ENCODE measurements around the gene EPB41L3.

Gene EPB41L3

GRCh38 chr18:5449858-5450509 is 93.8 kb downstream of the EPB41L3 start:
- no peak for DNase-seq

GRCh38 chr18:5447442-5447841 is 96.4 kb downstream of the EPB41L3 start:
- DNase-seq = no peak

DNA sequence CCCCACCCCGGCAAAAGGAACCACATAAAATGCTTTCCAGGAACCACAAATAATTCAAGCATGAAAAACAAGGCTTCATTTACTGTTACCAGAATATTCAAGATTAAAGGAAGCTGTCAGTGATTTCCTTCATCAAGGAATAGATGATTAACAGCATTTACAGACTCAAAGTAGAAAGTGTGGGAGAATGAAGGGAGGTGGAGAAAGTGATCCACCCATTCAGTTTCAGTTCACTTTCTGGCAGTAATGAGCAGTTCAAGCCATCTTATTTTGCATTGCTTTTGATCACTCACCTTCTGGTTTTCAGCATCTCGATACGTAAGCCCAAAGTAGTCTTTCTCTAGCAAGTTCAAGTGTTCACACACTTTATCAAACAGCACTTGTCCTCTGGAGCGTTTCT is 99.0 kb downstream of the EPB41L3 start:
- DNase-seq = no peak

DNA sequence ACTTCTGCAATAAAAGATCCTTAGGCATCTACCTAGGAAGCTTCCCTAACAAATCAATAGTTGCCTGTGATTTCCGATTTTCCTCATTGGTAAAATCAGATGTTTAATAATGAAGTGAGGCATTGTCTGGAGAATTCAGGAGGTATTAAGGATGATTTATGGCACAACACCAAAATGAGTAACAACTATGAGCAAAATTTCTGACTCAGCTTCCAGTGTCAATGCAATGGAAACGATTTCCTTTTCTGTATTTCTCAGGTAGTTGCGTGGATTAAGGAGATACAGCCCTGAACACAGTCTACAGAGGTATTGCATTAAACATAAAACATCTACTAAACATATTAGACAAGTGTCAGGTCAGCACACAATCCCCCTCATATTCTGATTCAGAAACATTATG is 99.5 kb downstream of the EPB41L3 start:
- no peak for DNase-seq

GRCh38 chr18:5439986-5440696 is 103.7 kb downstream of the EPB41L3 start:
- no peak for DNase-seq

DNA sequence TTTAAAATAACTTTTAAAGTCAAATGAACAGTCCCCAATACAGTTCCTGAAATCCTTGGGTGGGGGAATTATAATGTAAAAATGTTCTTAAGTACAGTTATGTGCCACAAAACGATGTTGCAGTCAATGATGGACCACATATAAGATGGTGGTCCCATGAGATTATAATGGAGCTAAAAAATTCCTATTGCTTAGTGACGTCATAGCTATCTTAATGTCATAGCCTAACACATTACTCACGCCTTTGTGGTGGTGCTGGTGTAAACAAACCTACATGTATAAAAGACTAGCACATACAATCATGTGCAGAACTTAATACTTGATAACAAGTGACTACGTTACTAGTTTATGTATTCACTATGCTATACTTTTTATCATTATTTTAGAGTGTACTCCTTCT is 109.4 kb downstream of the EPB41L3 start:
- DNase-seq = no peak

DNA sequence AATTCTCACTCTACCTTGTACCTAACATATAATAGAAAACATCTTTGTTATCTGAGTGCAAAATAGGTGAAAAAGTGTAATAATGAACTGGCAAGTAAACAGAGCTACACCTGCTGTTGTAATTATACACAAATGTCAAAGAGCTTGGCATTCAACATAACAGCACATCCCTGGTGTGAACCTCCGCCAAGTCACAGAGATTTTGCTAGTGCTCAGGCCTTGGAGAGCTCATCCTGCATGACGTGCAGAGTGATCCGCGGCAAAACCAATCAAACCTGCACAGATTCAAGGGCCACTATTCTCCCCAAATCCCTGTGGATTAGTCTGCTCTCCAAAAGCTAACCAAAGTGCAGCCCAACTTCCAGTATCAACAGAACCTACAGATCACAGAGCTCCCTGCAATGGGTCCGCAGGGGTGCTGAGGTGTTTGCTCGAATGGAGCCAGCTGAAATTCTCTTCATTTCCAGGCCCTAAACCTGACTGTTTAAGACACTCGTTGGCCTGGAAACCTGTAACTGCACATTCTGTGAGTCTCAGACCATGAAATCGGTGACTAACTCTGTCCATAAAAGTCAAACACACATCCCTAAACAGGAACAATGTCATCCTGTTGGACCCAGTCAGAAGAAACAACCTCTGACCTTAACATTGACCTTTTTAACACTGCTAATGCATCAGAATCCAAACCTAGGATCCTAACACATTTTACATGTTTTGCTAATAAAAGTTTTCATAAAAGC is 111.8 kb downstream of the EPB41L3 start:
- no peak for DNase-seq

DNA sequence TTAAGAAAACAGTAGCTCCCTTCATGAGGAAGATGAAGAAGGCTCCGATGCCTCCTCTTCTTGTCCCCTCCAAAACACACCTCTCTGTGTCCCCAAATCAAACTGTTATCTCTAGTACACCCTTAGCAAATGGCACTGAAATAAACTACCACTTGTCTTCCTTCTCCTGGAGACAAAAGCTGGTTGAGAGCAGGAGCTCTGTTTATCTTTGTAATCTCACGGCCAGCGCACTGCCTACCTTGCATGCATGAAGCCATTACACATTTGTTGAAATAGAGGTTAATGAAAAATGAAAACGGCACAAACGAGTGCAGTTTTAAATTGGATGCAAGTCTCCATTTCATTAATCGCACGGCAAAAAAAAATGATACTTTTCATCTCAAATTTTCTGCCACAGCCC is 113.7 kb downstream of the EPB41L3 start:
- no peak for DNase-seq

DNA sequence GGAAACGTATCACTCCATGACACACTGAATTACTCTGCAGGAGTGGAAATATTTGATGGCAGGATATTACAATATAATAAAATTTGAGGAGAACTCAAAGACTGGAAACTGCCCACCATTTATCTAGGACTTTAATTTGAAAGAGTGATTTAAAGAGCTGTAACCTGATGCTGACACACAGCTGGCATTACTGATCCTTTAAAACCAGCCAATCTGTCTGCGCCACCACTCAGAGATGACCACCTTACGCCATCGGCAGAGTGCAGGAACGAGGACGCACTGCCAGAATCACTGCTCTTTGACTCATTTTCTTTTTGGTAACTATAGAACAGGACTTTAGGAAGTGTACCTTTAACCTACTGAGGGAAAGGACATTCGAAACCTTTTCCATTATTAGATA is 114.1 kb downstream of the EPB41L3 start:
- DNase-seq = no peak

- DNase-seq = no peak
These were observed 118.1 kb downstream of the EPB41L3 start for GRCh38 chr18:5425721-5426120.

DNA sequence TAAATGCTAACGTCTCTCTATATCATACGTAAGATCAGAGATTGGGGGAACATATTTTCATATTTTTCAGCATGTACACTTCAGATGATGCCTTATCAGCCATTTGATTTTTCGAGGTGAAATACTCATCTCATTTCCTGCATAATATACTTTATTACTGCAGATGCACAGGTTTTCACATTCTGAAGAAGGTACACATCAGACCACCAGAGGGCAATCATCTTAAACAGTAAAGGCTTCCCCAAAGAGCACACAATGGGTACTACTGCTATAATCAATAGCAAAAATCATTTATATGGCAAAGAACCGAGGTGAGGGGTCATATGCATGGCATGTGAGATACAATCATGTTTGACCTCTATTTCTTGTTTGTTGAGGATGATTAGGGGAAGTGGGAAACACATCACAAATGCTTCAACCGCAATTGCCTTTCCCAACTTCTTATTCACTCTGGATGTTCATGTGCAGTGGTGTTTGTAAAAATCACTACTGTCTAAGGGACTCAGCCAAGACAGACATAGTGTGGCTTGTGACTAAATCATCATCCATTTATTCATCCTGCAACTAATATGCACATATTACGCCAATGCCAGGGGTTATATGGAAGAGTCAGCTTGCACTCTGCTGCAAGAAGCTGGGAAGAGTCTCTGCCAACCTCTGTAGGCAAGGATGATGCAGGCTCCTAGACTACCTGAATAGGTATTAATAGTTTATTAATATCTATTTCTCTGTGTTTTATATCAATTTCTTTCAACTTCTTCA is 118.7 kb downstream of the EPB41L3 start:
- peak; percentile 1 for DNase-seq

- DNase-seq = no peak
These were observed 121.2 kb downstream of the EPB41L3 start for GRCh38 chr18:5422626-5423025.

DNA sequence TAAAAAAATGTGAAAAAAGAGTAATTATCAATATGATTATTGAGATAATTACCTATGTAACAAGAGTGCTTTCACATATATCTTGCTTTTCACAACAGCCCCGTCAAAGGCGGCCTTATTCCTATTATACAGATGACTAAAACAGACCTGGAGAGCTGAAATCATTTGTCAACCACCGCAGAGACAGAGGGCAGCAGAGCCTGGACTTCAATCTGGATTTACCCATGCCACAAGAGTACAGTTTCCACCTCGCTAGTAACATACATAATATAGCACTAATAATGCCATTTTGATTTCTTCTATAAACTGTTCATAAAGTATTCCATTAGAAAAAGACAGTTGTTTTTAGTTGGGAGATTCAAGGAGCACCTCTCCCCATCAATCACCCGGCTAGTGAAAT is 121.8 kb downstream of the EPB41L3 start:
- DNase-seq = no peak

- DNase-seq = no peak
These were observed 122.9 kb downstream of the EPB41L3 start for GRCh38 chr18:5420906-5421305.

- no peak for DNase-seq
These were observed 124.2 kb downstream of the EPB41L3 start for GRCh38 chr18:5419601-5420000.

DNA sequence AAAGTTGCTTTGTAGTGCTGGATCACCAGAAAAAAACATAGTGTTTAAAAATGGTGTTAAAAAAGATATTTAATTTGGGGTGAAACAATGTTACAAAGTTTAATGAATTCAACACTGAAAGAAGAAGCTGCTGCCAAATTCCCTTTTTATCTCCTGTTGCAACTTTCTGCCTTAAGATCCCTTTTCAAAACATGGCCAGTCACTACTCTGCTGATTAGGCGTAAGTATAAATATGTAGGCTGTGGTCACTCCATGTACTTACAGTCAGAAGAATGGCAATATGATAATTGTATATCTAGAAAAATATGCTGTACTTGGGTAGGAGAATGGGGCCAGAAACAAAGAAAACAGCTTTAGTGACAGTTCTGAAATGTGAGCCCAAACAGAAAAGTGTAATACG is 124.8 kb downstream of the EPB41L3 start:
- DNase-seq = no peak

DNA sequence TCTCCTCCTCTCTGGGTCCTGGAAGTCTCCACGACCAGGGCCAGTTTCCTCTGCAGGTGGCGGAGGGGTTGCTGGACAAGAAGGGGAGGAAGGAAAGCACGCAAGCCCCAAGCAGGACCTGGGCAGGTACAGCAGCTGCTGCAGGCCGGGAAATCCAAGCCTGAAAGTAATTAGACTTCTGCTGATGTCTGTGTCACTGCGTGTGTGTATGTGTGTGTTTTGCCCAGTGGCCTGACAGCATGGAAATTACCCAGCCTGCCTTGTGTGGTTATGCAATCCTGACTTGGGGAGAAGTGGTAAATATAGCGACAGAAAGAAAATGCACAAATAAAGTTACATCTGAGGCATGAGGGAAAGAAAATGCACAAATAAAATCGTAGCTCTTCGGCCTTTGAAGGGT is 126.5 kb downstream of the EPB41L3 start:
- DNase-seq = no peak

- DNase-seq = no peak
These were observed 127.7 kb downstream of the EPB41L3 start for GRCh38 chr18:5416112-5416511.

GRCh38 chr18:5415665-5416064 is 128.1 kb downstream of the EPB41L3 start:
- DNase-seq = no peak

DNA sequence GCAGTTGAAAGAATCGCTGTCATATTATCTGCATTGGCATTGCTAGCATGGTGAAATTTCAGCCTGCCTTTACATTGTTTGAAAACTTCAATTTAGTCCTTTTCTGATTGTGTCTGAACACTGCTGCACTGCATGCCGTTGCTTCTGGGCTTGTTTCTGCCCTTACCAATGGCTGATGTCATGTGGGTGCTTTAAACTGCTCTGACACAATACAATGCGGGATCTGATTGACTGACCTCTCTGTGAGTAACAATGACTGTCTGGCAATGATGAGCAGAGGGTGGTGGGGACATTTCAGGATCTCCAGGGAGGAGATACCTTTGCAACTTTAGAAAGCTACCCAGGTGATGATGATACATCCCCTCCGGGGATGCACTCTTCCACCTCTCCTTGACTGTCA is 128.8 kb downstream of the EPB41L3 start:
- DNase-seq = no peak

DNA sequence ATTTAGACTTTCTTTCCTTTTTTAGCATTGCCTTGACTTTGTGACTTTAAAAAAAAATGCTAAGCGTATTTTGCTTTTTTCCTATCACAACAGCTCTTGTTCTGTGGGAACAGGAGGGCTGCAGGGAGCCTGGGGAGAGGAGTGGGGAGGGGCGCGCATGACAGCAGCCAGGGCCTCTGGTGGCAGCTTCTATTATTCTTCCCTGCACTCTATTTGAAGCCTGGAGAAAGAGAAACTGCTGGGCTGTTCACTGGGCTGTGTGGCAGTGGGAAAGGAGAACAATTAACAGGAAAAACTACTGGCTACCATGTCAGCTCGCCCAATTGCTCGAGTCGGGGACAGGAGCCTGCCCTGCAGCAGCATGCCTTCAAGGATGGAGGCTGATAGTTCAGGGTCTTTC is 129.3 kb downstream of the EPB41L3 start:
- DNase-seq = no peak

DNA sequence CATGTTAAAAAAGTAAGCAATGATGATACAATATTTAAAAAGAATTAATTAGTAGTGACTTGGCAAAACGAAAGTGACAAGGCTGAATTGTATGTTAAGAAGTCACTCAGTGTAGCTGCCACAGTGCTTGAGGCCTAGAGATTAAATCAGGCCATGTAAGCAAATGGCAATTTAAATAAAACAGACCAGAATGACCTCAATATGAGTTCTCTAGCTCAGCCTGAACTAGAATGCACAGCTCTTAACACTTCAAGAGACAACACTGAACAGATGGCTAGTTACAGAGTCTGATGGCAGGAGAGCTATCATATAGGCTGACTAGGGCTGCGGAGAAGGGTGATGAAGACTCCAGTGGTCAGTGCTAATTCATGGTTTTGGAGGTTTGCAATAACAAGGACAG is 130.3 kb downstream of the EPB41L3 start:
- DNase-seq = no peak

GRCh38 chr18:5410582-5410981 is 133.2 kb downstream of the EPB41L3 start:
- no peak for DNase-seq
